Stimulated activated CD4-positive, alpha-beta T cell treated with anti-CD3 and anti-CD28 coated beads, TNF-alpha, amount 100 ng/mL, for 4 hours (primary cell): Measurements from ENCODE around the gene GNG7.
"Not testable (repeated sequence)": the region's sequence is repeated elsewhere in the genome, so short reads cannot be mapped to it uniquely, and the experiment has no call there.

ENCODE experiments used
- DNase-seq, 3 experiments: peaks; one replicate each; pipeline ENCODE4 v3.0.0-alpha.2; 2020; ENCODE audit warnings: low read depth in 3 of 3

The GNG7 gene

GRCh38 chr19:2676823-2677222, 25.7 kb downstream of the GNG7 start:
- DNase-seq = no peak

GRCh38 chr19:2675892-2676291, 26.6 kb downstream of the GNG7 start:
- no peak for DNase-seq

- no peak for DNase-seq
These were observed 32.3 kb downstream of the GNG7 start for GRCh38 chr19:2670217-2670616.

GRCh38 chr19:2668175-2668763, 34.2 kb downstream of the GNG7 start:
- no peak for DNase-seq

GRCh38 chr19:2667349-2667748, 35.1 kb downstream of the GNG7 start:
- DNase-seq = not testable (repeated sequence)

- no peak for DNase-seq
These were observed 36.0 kb downstream of the GNG7 start for GRCh38 chr19:2666344-2666994.

- no peak for DNase-seq
These were observed 37.4 kb downstream of the GNG7 start for GRCh38 chr19:2665103-2665502.

GRCh38 chr19:2663920-2664571, 38.4 kb downstream of the GNG7 start:
- no peak for DNase-seq

- DNase-seq = no peak
These were observed 40.9 kb downstream of the GNG7 start for GRCh38 chr19:2661615-2662014.

- DNase-seq = no peak
These were observed 42.5 kb downstream of the GNG7 start for GRCh38 chr19:2659856-2660432.

GRCh38 chr19:2656533-2656932, 46.0 kb downstream of the GNG7 start:
- no peak for DNase-seq

- no peak for DNase-seq
These were observed 48.5 kb downstream of the GNG7 start for GRCh38 chr19:2653710-2654707.

- no peak for DNase-seq
These were observed 49.3 kb downstream of the GNG7 start for GRCh38 chr19:2653218-2653617.

- DNase-seq = no peak
These were observed 49.9 kb downstream of the GNG7 start for GRCh38 chr19:2652504-2653099.

- not testable (repeated sequence) for DNase-seq
These were observed 51.3 kb downstream of the GNG7 start for GRCh38 chr19:2651002-2651733.

- no peak for DNase-seq
These were observed 52.0 kb downstream of the GNG7 start for GRCh38 chr19:2650515-2650914.

- peak; percentile 51 to 63 (median 58) for DNase-seq
These were observed 54.0 kb downstream of the GNG7 start for GRCh38 chr19:2648528-2648937.

- no peak for DNase-seq
These were observed 54.4 kb downstream of the GNG7 start for GRCh38 chr19:2648099-2648498.

- no peak for DNase-seq
These were observed 55.5 kb downstream of the GNG7 start for GRCh38 chr19:2646866-2647535.

GRCh38 chr19:2645826-2646225, 56.7 kb downstream of the GNG7 start:
- DNase-seq = no peak
